ENCODE measurements around the gene B3GNT3. TPM values are rescaled to one million over a fixed set of nuclear protein-coding genes. Genes with fewer than 3 reads are reported as not detected.

Gene B3GNT3, protein sequence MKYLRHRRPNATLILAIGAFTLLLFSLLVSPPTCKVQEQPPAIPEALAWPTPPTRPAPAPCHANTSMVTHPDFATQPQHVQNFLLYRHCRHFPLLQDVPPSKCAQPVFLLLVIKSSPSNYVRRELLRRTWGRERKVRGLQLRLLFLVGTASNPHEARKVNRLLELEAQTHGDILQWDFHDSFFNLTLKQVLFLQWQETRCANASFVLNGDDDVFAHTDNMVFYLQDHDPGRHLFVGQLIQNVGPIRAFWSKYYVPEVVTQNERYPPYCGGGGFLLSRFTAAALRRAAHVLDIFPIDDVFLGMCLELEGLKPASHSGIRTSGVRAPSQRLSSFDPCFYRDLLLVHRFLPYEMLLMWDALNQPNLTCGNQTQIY
- under 1 TPM in 5 of 7 donors, not detected in 2; 0.34 to 0.79 (median 0.51) TPM for total RNA-seq
- polyA plus RNA-seq = under 1 TPM; 0.25 to 0.28 TPM
- long read RNA-seq, donor 1, partial matches to known transcripts = 0 of 1 reads
- long read RNA-seq, donor 1, other reads (novel, unspliced or antisense) = 1 of 1 reads
- long read RNA-seq, donor 2, partial matches to known transcripts = 0 of 1 reads
- long read RNA-seq, donor 2, other reads (novel, unspliced or antisense) = 0 of 1 reads
- long read RNA-seq, donor 3, partial matches to known transcripts = 0 of 2 reads
- long read RNA-seq, donor 3, other reads (novel, unspliced or antisense) = 2 of 2 reads

DNA sequence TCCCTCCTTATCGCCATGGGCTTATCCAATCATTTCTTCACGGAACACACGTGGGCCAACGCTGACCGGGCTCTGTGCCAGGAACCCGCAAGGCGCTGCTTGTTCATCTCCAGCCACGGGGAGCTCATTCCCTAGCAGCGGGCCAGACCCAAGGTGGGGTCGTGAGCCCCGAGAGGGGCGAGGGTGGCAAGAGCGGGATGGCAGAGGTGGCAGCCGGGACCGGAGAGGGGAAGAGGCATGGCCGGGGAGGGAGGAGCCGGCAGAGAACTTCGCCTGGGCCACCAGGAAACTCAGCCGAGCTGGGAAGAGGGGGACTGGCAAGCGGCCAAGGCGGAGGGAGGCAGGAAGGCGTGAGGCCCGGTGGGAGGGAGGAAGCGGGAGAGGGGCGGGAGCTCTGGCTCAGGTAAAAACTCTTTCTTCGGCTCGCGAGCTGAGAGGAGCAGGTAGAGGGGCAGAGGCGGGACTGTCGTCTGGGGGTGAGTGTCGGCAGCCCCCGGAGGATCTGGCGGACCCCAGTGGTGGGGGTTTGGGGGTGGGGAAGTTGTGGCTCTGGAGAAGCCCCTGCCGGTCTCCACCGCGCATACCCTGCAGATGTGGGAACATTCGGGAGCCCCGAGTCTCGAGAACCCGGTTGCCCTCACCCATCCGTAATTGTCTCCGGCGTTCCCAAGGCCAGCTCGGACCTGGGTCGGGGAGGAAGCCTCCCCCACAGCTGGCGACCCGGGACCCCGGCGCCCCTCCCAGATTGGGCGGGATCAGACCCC is at the start of gene B3GNT3:
Gene B3GNT3 (plus strand): TSS at position 408 of the 764 bp plus-strand sequence. CDS start 12,670 bp downstream, outside the sequence.
- no peaks in the 10 kb centered on the region for H3K27me3 ChIP-seq

DNA sequence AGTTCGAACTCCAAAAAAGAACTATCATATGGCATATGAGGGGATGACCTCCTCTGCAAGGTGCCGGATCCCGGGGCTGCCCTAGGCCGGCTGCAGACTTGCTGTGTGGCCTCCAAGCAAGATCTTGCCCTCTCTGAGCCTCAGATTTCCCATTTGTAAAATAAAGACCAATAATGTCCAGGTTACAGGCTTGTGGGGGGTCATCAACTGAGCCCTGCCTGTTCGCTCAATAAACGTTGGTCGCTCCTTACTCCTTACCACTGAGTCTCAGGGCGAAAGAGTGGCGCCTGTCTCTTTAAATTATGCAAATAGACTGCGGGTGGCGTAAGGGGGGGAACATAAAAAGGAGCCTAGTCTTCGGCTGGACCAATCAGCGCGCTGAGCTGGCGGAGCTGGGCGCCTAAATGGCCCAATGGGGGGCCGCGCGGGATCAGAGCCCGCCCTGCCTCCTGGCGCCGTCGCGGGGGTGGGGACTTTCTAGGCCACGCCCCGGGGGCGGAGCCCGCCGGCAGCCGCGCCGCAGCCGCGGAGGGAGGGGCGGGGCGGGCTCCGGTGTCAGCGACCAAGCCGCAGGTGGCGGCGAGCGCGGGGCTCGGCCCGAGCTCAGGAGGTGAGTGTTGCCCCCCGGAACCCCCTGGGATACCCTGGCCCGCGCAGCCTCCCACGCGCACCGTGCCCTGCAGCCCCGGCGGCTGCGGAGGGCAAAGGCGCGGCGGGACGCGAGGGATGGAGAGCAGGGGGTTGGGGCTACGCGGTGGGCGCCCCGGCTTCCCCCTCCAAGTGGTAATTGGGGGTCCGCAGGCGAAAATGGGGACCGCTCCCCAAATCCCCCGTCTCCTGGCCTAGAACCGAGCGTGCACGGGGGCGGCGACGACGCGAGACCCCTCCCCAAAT is 47.5 kb upstream of the B3GNT3 start:
- intact Hi-C loops (cut with DNase I) = no loop called here

More for the DNA sequence above, at the start of gene B3GNT3:
- Histone ChIP-seq H3K9me3 (no peaks in the 10 kb centered on the region), H3K4me1 (ENCODE audit: insufficient read depth) (no peaks in the 10 kb centered on the region), H3K4me3 (peak within 1 kb of the TSS; percentile 28), H3K36me3 (no peaks in the 10 kb centered on the region), H3K27ac (no peak within 1 kb of the TSS)
- WGBS, 3 donors = 2 to 6% (median 4%) methylated on average over 44 to 50 of the region's 50 CpGs
- DNase-seq = peak in 2 of 5 donors; percentile 33 to 56
- TF ChIP-seq POLR2A (IDR thresholded peaks at IDR 0.05) = no peak
- no peak for TF ChIP-seq EP300 (IDR thresholded peaks at IDR 0.05)
- TF ChIP-seq, protein P1, sequence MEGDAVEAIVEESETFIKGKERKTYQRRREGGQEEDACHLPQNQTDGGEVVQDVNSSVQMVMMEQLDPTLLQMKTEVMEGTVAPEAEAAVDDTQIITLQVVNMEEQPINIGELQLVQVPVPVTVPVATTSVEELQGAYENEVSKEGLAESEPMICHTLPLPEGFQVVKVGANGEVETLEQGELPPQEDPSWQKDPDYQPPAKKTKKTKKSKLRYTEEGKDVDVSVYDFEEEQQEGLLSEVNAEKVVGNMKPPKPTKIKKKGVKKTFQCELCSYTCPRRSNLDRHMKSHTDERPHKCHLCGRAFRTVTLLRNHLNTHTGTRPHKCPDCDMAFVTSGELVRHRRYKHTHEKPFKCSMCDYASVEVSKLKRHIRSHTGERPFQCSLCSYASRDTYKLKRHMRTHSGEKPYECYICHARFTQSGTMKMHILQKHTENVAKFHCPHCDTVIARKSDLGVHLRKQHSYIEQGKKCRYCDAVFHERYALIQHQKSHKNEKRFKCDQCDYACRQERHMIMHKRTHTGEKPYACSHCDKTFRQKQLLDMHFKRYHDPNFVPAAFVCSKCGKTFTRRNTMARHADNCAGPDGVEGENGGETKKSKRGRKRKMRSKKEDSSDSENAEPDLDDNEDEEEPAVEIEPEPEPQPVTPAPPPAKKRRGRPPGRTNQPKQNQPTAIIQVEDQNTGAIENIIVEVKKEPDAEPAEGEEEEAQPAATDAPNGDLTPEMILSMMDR (IDR thresholded peaks at IDR 0.05) = no peak
- intact Hi-C loops (cut with DNase I) = loop anchor here in 1 of 4 donors (10.0 kb wide), 1 partner anchor 60 kb away; the partner anchor contains the start of gene RPL18A

DNA sequence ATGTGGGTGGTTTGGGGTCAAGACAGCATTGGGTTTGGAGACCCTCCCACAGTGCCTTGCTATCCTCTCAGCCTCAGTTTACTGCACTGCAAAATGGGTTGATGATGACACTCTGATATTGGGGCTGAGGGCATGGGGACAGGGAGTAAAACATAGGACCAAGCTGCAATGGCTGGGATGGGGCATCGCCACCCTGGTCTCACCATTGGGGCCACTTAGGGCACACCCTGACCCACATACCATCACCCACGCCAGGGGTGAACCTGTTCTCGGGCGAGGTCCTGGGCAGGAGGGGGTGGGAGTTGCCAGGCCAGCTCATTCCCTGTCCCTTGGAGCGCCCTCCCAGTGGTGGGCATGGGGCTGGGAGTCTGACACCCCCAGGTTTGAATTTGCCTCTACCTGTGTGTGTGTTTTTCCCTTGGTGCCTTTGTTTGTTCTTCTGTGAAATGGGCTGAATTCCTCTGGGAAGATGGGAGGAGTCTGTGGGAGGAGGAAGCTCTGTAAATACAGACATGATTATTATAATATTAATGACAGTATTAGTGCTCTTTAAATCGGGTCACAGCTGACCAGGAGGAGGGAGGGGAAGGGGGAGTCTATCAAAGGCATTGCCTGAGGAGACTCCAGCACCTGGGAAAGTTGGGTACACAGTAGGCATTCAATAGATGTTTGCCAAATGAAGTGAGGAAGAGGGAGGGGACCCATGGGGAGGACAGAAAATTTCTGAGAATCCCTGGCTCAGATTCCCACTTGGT is 45.9 kb upstream of the B3GNT3 start:
- H3K27me3 ChIP-seq = no peaks in the 10 kb centered on the region
- DNase-seq = no peak
- no peak for TF ChIP-seq EP300 (IDR thresholded peaks at IDR 0.05)
- no peak for TF ChIP-seq POLR2A (IDR thresholded peaks at IDR 0.05)
- TF ChIP-seq, protein P1 (IDR thresholded peaks at IDR 0.05) = no peak
- H3K9me3 ChIP-seq = no peaks in the 10 kb centered on the region
- H3K27ac ChIP-seq = no peak overlapping the region
- no peak overlapping the region for H3K4me3 ChIP-seq
- WGBS, 3 donors = 71 to 75% (median 72%) methylated on average over 6 of the region's 6 CpGs
- intact Hi-C loops (cut with DNase I) = no loop called here
- peaks cover 3% of the 10 kb centered on the region for H3K4me1 ChIP-seq (ENCODE audit: insufficient read depth)
- no peaks in the 10 kb centered on the region for H3K36me3 ChIP-seq

More for the DNA sequence above, 47.5 kb upstream of the B3GNT3 start:
- Histone ChIP-seq H3K36me3 (no peaks in the 10 kb centered on the region), H3K27ac (no peak overlapping the region), H3K27me3 (no peaks in the 10 kb centered on the region), H3K4me3 (peak overlapping the region; percentile 40), H3K4me1 (ENCODE audit: insufficient read depth) (peaks cover 3% of the 10 kb centered on the region), H3K9me3 (no peaks in the 10 kb centered on the region)
- 4 to 6% (median 4%) methylated on average over 45 to 75 of the region's 75 CpGs for WGBS, 3 donors
- peak; percentile 93 to 95 (median 94) for DNase-seq
- TF ChIP-seq POLR2A (IDR thresholded peaks at IDR 0.05) (no peak), EP300 (IDR thresholded peaks at IDR 0.05) (no peak)
- TF ChIP-seq, protein P1 (IDR thresholded peaks at IDR 0.05) = no peak

Data from ovary (tissue), 10 donors.